Thoracic aorta (tissue), 2 donors: ENCODE results near the gene USP36. TPM values are rescaled to one million over a fixed set of nuclear protein-coding genes. Genes with fewer than 3 reads are reported as not detected.

Experiments
- ATAC-seq: fragments of 150-250 bp; one replicate; pipeline ENCODE4 v1.8.0; 2017; ENCODE audit warnings: low read depth; ENCODE audit not compliant: insufficient number of reproducible peaks, low FRiP score
- DNase-seq: peaks from one replicate; pipeline ENCODE4 v3.0.0-alpha.2; 2020; ENCODE audit warnings: low spot score
- H3K27ac ChIP-seq, 2 donors: fragments of 200-600 bp; sonication (generic); 1 replicate in 1 of 2; 2 replicates in 1 of 2; pipeline ENCODE4 v1.5.1; 2016; ENCODE audit warnings: mild to moderate bottlenecking in 2 of 2, moderate library complexity in 2 of 2
- H3K27me3 ChIP-seq: fragments of 200-600 bp; sonication (generic); replicated peaks from 2 replicates; pipeline ENCODE4 v1.6.0; 2016; ENCODE audit warnings: mild to moderate bottlenecking; ENCODE audit not compliant: insufficient read depth
- H3K36me3 ChIP-seq: fragments of 200-600 bp; sonication (generic); one replicate; pipeline ENCODE4 v1.5.1; 2016
- H3K4me1 ChIP-seq, 2 donors: fragments of 200-600 bp; sonication (generic); 1 replicate in 1 of 2; 2 replicates in 1 of 2; pipeline versions ENCODE4 v1.5.1 to v1.6.0; 2016; ENCODE audit warnings: low read depth in 2 of 2, mild to moderate bottlenecking in 1 of 2; ENCODE audit not compliant: control insufficient read depth in 1 of 2
- H3K4me3 ChIP-seq: fragments of 200-600 bp; sonication (generic); 2 replicates; pipeline ENCODE4 v1.5.1; 2016; ENCODE audit warnings: mild to moderate bottlenecking
- H3K9me3 ChIP-seq: fragments of 200-600 bp; sonication (generic); 2 replicates; pipeline ENCODE4 v1.5.1; 2016
- total RNA-seq, 2 donors: library from RNA; depleted of rRNA; stranded (reverse); fragments of >200 nt; gene quantifications; one replicate each; pipeline versions ENCODE4 v1.1.0 to v1.2.3, GENCODE V29; 2016
- TF ChIP-seq, protein P1 (sequence below): fragments of 200-600 bp; sonication (generic); IDR thresholded peaks from one replicate; pipeline ENCODE4 v1.5.1; 2019; ENCODE audit warnings: antibody characterized with exemption

Gene USP36
- total RNA-seq, 2 donors from 2014 or later: 40.3 to 95.9 TPM

DNA sequence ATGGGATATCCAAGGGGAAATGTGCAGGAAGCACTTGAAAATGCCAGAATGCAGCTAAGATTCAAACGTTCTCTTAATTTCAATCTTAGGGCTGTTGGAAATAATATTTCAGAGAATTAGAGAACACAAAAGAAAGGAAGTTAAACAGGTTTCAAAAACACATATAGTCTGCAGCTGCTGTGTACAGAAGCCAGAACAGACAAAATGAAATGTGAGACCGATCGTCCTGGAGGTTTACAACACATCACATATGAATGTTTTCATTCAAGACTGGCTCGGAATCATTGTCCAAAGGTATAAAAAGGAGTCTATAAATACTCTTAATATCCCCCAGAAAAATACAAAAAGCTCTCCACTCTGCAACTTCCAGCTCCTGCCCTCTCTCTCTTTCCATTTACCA lies 72.8 kb downstream of the USP36 start:
- TF ChIP-seq, protein P1, sequence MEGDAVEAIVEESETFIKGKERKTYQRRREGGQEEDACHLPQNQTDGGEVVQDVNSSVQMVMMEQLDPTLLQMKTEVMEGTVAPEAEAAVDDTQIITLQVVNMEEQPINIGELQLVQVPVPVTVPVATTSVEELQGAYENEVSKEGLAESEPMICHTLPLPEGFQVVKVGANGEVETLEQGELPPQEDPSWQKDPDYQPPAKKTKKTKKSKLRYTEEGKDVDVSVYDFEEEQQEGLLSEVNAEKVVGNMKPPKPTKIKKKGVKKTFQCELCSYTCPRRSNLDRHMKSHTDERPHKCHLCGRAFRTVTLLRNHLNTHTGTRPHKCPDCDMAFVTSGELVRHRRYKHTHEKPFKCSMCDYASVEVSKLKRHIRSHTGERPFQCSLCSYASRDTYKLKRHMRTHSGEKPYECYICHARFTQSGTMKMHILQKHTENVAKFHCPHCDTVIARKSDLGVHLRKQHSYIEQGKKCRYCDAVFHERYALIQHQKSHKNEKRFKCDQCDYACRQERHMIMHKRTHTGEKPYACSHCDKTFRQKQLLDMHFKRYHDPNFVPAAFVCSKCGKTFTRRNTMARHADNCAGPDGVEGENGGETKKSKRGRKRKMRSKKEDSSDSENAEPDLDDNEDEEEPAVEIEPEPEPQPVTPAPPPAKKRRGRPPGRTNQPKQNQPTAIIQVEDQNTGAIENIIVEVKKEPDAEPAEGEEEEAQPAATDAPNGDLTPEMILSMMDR: no peak
- no peak overlapping the region for H3K4me3 ChIP-seq
- H3K4me1 ChIP-seq: no peaks in the 10 kb centered on the region
- no peak overlapping the region for H3K27ac ChIP-seq
- DNase-seq (no peak), ATAC-seq (no peak)
- no peaks in the 10 kb centered on the region for H3K27me3 ChIP-seq
- H3K9me3 ChIP-seq: no peaks in the 10 kb centered on the region
- no peaks in the 10 kb centered on the region for H3K36me3 ChIP-seq

DNA sequence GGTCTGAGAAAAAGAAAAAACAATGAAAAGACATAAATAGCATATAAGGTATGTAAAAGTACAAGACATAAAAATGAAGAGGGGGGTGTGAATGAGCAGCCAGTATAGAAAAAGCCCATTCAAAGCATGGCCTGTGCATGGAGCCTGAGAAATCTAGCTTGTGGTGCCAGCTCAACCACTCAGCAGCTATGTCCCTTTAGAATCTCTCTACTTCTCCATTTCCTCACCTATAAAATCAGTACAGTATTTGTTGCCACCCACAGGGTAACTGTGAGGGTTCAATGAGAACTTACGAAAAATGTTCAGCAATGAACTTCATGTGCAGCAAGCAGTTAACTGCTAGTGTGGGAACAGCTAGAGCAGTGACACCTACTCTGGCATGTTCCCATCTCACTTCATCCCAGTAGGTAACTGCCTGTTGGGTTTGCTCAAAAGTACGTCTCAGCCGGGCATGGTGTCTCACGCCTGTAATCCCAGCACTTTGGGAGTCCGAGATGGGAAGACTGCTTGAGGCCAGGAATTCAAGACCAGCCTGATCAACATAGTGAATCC lies 73.8 kb downstream of the USP36 start:
- Histone ChIP-seq H3K27ac (no peak overlapping the region), H3K4me3 (no peak overlapping the region), H3K36me3 (no peaks in the 10 kb centered on the region), H3K9me3 (no peaks in the 10 kb centered on the region), H3K27me3 (no peaks in the 10 kb centered on the region), H3K4me1 (no peaks in the 10 kb centered on the region)
- DNase-seq (no peak), ATAC-seq (no peak)
- TF ChIP-seq, protein P1: no peak

DNA sequence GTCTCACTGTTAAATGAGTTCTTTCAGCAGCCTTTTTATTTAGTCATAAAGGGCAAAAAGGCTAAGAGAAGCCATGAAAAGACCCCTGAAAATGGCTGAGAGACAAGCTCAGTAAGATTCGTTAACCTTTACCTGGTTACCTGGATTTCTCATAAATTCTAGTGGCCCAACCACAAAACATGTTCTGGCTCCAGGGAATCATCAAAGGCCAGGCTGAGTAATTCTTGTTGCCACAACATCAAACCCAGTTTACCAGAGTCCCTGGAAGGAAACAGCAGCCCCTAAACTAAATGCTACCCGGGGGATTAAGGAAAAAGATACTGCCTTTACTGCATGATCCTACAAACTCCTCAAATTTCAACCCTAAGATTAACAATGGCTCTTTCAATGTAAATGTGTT lies 74.4 kb downstream of the USP36 start:
- ATAC-seq (no peak), DNase-seq (no peak)
- H3K36me3 ChIP-seq: no peaks in the 10 kb centered on the region
- TF ChIP-seq, protein P1: no peak
- H3K27me3 ChIP-seq: no peaks in the 10 kb centered on the region
- H3K4me1 ChIP-seq: no peaks in the 10 kb centered on the region
- no peak overlapping the region for H3K27ac ChIP-seq
- no peak overlapping the region for H3K4me3 ChIP-seq
- no peaks in the 10 kb centered on the region for H3K9me3 ChIP-seq

DNA sequence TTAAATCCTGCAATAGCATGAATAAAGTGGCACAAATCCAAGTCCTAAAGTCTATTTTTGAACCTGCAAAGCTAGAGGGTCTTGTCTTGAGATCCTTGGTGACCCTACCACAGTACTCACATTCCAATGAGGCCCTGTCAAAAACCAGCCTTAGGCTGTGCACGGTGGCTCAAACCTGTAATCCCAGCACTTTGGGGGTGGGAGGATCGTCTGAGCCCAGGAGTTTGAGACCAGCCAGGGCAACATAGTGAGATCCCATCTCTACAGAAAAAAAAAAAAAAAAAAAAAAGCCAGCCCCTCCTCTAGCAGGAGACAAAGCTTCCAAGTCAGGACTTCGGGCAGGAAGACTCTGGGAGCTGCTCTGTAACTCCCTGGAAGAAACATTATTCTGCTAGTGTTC lies 74.8 kb downstream of the USP36 start:
- no peaks in the 10 kb centered on the region for H3K27me3 ChIP-seq
- H3K4me1 ChIP-seq: no peaks in the 10 kb centered on the region
- H3K9me3 ChIP-seq: no peaks in the 10 kb centered on the region
- TF ChIP-seq, protein P1: no peak
- H3K36me3 ChIP-seq: no peaks in the 10 kb centered on the region
- ATAC-seq: no peak
- no peak for DNase-seq
- no peak overlapping the region for H3K4me3 ChIP-seq
- H3K27ac ChIP-seq: no peak overlapping the region

DNA sequence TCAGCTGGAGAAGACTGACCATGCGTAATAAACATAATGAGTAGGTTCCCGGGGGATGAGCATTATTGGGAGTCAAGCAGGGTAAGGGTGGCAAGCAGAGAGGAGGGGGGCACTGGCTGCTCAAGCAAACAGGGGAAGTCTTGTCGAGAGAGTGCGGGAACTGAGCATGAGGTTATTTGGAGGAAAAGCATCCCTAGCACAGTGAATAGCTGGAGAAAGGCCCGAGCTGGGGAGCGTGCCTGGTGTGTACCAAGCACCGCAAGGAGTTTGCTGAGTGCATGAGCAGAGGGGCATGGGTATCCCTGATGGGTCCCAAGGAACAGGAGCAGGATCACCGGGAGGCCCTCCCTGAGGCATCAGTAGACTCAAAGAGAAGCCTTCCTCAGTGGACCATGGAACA lies 75.7 kb downstream of the USP36 start:
- Histone ChIP-seq H3K4me1 (no peaks in the 10 kb centered on the region), H3K4me3 (no peak overlapping the region), H3K27ac (no peak overlapping the region), H3K27me3 (no peaks in the 10 kb centered on the region), H3K36me3 (no peaks in the 10 kb centered on the region), H3K9me3 (no peaks in the 10 kb centered on the region)
- TF ChIP-seq, protein P1: no peak
- DNase-seq: no peak
- no peak for ATAC-seq
